Stimulated activated CD4-positive, alpha-beta T cell treated with anti-CD3 and anti-CD28 coated beads, TNF-alpha, amount 100 ng/mL, for 4 hours (primary cell): ENCODE results near the gene LGR4.

Experiments used
- DNase-seq, 3 experiments: peaks; one replicate each; pipeline ENCODE4 v3.0.0-alpha.2; 2020; ENCODE audit warnings: low read depth in 3 of 3

Gene LGR4

DNA sequence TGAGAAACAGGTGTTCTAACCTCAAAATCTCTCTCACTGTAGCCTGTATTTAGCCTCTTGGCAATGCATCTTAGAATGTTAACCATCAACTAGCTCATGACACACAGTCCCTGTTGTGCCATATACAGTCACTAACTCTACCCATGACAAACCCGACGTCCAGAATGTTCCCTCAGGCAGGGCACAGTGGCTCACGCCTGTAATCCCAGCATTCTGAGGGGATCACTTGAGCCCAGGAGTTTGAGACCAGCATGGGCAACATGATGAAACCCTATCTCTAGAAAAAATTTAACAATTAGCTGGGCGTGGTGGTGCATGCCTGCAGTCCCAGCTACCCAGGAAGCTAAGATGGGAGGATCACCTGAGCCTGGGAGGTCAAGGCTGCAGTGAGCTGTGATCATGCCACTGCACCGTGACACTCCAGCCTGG is 91.3 kb downstream of the LGR4 start:
- no peak for DNase-seq

DNA sequence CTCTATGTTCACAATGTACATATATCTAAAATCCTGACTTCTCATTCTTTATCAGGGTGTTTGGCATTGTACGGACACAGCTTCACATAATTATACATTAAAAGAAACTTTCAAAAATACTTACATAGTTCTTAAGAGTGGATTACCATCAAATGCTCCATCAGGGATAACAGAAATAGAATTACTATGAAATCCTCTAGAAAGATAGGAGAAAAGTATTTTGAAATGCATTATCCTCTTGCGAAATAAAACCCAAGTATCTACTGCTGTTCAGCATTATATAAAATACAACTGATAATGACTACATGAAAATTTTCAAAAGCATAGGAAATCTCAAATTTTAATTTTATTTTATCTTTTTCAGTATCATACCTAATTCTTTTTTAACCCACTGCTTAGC is 91.8 kb downstream of the LGR4 start:
- no peak for DNase-seq

DNA sequence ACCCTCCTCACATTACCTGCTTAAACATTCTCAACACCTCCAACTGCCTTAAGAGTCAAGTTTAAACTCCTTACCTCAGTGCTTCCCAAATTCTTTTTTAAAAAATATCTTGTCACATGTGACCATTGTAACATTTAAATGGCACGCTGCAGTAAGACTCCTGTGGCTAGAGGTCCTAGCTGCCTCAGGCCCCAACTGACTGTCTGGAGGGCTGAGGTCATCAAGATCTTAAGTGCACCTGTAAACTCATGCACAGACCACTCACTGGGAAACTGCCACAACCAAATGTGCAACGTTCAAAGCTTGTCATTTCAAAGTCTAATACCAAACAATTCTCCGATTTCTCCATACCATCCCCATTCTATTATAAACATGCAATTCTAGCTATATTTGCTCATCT is 93.1 kb downstream of the LGR4 start:
- DNase-seq = no peak

DNA sequence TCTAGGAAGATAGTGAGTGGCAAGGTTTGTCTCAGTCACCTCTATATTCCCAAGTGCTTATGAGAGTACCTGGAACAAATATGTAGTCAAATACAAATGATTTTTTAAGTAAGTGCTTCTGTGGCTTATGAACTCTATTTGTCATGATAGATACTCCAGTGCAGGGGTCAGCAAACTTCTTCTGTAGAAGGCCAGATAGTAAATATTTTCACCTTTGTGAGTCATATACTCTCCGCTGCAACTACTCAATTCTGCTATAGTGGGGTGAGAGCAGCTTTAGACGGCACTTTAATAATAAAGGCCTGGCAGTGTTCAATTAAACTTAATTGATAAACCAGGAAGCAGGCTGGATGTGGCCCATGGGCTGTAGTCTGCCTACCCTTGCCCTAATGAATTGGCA is 97.2 kb downstream of the LGR4 start:
- DNase-seq = no peak

DNA sequence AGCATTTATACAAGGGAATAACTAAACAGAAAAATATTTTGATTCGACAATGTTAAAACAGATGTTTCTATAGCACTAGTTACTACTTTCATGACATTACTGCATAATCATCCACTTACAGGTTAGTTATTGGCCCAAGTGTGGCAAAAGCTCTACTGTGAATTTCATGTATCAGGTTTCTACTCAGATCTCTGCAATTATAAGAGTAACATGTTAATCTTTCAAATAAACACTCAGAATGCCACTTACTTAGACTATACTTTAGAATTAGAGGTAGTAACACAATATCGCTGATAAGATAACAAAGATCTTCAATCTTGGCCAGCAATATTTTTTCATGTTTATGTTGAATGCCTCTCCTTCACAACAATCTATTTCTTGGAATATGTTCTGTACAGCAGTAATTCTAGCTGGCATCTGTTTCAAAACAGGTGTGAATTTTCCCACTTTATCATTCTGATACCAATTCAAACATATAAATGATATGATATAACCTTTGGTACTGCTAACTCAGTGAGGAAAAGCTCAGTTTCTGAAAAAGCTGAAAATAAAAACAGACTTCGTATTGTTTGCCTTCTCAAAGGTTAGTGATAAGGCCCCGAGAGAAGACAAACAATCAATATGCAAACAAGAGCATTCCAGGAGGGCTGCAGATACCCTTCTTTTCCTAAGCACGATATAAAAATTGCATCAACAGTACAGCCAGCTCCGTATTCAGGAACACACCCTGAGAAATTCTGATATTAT is 98.6 kb downstream of the LGR4 start:
- DNase-seq = no peak

DNA sequence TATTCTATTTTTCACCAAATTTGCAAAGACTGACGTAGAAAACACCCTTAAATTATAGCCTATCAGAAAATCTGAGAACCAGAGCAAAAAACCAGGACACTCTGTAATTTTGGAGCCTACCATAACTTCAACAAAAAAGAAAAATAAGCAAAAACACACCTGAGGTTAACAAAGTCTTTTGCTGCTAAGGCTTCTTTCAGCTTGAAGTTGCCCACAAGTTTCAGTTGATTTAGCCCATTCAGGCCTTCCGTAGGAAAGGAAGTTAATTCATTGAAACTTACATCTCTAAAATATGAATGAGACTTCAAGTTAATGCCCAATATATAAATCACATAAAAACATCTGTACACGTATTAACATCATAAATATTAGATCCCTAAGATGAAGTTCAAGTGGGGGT is 99.2 kb downstream of the LGR4 start:
- no peak for DNase-seq

DNA sequence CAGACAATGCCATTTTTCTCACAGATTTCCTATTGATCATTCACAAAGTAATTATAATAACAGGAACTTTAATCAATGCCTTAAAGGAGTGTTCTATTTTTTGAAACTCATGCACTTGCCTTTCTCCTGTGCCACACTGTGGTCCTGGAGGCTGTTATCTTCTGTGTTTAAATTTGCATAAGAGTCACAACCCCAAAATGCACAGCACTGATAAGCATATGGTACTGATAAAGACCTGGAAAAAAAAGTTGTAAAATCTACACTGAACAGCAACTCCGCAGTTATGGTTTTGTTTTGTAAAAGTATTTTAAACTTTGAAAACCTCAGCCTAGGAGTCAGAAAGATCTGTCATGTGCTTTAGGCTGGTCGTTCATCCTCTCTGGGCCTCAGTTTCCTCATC is 100.4 kb downstream of the LGR4 start:
- DNase-seq = no peak

DNA sequence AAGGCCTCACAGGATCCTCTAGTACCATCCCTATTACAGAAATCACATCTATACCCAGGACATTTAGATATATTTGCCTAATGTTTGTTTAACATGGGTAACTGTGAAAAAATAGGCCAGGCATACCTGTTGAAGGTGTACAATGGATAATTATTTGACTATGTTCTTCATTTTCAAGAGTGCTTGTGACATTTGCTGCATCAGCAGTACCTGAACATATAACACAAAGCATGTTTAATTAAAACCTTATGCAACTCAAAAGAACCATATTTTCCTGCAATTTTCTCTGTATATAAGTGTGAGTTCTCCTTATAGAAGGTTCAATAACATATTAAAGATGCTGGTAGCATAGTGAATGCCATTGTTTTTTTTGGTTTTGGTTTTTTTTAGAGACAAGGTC is 101.1 kb downstream of the LGR4 start:
- DNase-seq = no peak

DNA sequence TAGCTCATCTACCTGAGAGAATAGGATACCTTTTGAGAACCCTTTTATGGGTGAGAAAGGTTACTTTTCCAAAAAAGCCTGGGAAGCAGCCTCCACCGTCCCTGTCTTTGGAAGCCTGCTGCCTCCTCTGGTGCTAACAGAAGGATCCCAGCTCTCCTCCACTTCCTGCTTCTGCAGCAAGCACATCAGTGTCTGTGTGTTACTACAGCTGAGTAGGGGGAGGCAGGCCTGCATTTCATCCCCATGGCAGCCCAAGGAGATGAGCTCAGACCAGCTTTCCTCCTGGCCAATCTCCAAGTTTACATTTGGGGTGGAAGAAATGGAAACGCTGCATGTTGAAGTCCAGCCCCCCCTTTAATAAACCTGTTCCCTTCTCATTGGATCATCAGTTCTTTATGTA is 102.2 kb downstream of the LGR4 start:
- no peak for DNase-seq

DNA sequence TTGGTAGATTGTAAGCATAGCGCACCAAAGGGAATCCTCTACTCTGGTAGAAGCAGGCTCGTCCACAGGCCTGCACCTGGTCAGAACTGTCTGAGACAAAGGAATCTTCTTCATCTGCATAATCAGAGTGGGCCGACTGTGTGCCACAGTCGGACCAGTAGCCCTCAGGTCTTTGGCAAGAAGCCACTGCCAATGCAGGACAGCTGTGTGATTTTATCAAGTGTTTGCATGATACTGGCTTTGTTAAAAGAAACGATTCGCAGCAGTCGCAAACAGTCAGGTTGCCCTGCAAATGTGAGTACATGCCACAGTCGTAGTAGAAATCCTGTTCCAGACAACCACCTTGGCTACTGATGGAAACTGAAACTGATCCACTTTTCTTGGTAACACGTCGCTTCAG is 104.7 kb downstream of the LGR4 start:
- DNase-seq = no peak

DNA sequence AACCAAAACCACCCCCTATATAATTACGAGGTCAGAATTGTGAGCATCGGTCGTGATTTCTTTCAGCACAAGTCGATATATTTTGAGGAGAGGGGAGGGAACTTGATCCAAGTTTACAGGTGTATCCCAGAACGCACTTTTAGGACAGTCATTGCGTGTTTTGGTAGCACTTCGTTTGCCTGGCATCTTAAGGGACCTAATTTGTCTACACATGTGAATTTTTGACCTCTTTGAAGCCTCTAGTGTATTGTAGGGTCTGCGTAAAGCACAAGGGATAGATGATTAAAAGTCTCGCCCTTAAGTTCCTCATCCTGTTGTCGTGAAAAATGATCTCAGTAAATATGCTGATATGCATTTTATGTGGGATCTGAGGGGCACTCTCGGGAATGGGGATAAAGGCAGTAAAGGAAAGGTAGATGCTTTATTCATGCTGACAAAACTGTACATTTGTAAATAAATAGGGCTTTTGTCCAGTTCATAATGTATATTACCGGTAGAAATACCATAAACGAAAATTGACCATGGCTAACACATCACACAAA is 108.9 kb downstream of the LGR4 start:
- no peak for DNase-seq

DNA sequence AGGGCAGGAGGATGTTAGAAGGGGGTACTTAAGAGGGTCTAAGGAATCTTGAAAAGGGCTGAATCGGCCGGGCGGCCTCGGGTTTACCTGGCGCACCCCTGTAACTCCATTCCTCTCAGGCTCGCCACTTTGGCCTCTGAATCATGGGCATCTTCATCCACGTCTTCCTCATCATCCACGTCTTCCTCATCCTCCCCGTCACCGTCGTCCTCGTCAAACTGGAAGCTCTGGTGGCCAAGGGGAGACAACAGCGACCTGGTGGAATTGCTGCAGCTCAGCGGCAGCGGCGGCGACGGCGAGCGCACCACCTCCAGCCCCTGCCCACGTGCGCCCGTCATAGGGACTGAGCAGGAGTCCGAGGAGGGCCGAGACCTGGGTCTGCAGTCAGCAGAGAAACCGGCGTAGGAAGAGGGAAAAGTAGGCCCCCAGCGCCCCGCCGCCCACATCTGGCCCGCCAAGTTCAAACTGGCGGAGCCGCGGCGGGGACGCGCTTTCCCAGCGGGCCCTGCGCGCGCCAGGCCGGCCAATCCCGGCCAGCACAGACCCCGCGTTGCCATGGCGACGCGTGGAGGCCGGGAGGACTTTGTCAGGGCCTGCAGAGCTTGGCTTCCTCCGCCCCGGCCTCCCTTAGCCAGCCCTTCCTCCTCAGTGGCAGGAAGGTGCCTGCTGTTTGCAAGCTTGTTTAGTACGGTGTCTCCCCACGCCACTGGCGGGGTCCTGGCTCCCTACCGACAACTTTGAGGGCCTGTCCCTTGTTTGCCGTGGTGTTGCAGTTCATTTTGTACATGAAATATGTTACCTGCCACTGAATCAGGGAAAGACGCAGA is 109.6 kb downstream of the LGR4 start, which contains the start of gene CCDC34:
TSS of gene CCDC34 (minus strand) at position 467 of the 827 bp plus-strand sequence. CDS start at position 446, 21 bp downstream.
- peak; percentile 66 to 70 (median 69) for DNase-seq

DNA sequence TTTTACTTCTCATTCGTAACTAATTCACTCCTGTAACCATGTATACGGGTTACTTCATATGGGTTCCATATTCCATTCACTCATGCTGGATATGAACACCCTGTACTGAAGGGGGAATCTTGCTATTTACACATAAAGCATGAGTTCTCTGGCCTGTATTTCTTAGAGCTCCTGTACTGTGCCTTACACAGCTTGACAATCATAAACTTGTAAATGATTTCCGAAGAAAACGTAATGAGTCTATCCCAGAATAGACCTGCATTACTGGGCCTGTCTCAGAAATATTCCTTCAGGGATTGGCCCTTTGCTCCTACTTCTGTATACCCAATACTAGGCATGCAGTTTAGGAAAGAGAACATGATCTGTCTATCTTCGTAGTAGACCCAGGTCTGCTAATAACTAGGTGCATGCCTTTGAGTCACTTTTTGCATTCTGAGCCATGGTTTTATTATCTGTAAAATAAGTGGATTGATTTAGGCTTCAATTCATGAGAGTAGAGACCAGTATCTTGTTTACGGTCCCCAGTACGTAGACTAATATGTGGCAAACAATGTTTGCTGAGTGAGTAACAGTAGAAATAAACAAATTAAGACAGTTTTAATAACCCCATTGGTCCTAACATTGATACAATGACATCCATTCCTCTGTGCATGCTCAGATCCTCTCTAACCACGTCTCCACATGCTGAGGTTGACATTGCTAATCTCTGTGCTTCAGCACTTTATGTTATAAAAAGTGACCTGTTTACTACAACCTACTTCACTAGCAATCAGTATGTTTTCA is 110.8 kb downstream of the LGR4 start:
- no peak for DNase-seq

DNA sequence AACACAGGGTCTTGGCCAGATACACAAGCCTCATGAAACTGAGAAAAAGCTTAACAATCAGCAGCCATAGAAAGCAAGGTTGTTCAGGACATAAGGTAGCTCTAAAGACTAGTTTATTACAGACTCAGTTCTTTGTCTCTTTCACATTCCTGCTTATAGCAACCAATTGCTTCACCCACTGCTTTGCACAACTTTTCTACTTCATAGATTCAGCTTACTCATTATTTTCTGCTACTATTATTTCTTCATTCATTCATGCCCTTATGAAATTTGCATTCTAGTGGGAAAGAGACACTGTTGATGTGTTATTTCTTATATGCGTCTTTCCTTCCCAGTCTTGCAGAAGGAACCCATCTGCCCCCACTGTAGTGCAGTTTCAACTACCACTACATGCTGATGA is 114.3 kb downstream of the LGR4 start:
- DNase-seq = no peak

DNA sequence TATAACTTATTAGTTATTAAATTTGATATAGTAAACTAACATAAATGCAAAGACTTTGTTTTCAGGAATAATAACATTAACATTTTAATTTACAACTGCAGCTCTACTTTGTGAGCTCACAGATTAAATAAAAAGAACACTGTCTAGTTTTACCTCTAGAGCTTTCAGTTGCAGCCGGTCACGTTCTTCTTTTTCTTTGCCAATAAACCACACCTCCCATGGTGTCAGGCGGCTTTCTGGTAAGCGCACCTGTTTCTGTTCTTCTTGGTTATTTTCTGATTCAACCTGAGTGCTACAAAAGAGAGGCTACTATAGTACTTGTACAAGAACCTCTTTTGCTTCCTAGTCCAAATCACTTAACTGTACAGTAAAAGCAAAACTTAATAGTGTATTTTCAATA is 115.3 kb downstream of the LGR4 start:
- DNase-seq = no peak

DNA sequence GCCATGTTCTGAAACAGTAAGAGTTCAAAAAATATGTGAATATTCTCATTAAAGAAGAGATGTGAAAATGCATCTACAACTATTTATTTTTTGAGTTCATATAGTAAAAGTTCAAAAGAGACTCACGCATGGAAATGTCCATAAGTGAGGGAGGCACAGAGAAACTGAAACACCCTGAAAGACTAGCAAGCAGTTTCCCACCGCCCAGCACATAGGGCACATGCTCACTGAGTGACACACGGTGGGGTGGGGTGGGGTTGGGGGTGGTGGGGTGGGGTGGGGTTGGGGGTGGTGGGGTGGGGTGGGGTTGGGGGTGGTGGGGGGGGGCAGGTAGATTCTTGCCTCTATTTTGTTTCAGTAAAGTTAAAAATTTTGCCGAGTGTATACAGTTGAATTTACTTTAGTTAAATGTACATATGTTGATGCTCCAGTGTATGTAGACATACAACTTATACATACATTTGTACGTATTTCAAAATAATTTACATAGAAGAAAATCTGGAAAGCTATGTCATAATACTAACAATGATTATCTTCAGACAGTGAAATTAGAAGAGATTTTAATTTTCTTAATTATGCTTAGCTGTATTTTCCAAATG is 115.9 kb downstream of the LGR4 start:
- DNase-seq = no peak

DNA sequence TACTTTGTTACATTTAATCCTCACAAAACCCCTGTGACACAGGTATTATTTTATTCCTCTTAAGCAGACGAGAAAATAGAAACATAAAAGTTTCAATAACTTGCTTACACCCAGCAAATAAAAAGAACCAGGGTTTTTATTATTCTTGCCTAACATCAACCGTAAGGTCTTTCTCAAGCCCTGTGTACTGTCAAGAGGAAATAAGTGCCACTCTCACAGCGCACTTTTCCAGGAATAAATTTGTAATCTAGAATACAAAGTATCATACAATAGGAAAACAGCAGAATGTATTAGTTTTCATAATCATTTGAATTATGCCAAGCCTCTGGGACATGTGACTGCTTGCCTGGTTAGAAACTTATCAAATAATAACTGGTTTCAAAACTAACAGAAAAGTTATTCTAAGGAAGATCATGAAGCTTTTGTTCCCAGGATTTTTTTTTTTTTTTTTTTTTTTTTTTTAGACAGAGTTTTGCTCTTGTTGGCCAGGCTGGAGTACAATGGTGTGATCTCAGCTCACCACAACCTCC is 117.0 kb downstream of the LGR4 start:
- no peak for DNase-seq

DNA sequence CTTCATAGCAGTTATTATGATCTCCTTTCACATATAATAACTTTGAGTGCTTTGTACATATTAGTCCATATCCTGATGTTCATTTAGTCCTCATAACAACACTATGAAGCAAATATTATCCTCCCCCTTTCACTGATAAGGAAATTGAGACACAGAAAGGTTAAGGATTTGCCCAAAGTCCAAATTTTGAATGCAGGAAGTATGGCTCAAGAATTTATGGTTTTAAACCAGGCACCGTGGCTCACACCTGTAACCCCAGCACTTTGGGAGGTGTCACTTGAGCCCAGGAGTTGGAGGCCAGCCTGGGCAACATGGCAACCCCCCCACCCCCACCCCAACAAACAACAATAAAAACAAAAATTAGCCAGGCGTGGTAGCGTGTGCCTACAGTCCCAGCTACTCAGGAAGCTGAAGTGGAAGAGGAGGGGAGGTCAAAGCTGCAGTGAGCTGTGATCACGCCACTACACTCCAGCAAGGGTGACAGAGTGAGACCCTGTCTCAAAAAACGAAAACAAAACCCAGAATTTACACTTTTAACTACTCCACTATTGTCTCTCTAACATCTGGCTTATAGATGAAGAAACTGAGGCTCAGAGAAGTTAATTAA is 118.1 kb downstream of the LGR4 start:
- no peak for DNase-seq

DNA sequence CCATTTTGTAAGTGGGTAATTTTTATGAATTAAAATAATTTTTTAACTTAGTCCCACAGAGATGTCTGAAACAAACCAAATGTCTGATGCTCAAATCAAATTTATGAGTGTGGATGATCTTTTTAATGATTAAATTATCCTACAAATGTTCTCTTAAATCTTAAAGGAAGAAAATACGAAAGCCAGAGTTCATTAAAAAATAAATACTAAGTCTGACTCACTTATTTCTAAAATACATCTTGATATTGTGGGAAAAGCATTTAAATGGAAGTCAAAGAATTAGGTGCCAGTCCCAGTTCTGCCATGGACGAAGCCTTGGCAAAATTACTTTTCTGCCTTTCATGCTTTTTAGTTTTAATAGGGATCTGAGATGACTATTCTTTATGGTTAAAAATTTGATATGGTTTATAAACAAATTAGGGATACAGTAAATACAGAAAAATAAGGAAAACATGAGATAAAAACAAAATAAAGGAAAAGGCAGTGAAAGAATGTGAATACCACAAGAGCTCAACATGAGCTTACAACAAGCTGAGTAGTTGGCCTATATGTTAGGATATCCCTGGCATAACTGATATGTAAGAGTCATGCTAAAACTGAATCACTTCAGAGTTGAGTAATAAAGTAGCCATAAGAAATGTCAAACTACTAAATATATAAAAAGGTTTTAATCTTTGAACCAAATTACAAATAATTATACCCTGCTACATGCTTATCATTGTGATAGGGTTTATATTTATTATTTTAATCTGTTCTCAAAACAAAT is 118.8 kb downstream of the LGR4 start:
- no peak for DNase-seq

DNA sequence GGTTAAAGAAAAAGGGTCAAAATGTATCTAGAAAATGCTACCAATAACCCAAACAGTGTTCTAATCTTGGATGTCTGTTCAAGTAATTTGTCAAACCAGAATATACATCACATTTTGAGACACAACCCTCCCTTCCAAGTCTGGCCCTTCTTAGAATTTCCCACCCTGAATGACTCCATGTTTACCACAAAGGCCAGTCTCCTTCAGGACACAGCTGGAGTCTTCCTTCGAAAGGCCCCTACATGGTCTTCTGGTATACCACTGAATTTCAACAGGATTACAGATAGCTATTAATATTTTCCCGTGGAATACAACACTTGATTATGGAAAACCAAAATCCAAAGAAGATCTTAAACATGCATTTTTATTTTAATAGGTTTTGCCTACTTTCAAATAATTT is 119.8 kb downstream of the LGR4 start:
- no peak for DNase-seq
